Epithelial cell of proximal tubule (primary cell): ENCODE measurements around the gene CASP1. TPM values are rescaled to one million over a fixed set of nuclear protein-coding genes. Genes with fewer than 3 reads are reported as not detected.

Experiments
- DNase-seq: peaks from one replicate; pipeline ENCODE4 v3.0.0-alpha.2; 2011; ENCODE audit warnings: low read depth
- H3K4me3 ChIP-seq: 2 replicates; pipeline ENCODE4 v1.5.1; 2011; ENCODE audit warnings: low read depth, mild to moderate bottlenecking, low read length
- total RNA-seq: library from RNA; depleted of rRNA; stranded (reverse); fragments of >200 nt; gene quantifications from 2 replicates; pipeline ENCODE4 v1.2.3, GENCODE V29; 2015
- TF ChIP-seq, protein P1 (sequence below): conservative IDR thresholded peaks from 2 replicates; pipeline ENCODE4 v1.5.1; 2012; ENCODE audit warnings: low read depth, mild to moderate bottlenecking, low read length

CASP1 gene
- total RNA-seq, 1 donor from 2014 or later = 0.29 TPM

DNA sequence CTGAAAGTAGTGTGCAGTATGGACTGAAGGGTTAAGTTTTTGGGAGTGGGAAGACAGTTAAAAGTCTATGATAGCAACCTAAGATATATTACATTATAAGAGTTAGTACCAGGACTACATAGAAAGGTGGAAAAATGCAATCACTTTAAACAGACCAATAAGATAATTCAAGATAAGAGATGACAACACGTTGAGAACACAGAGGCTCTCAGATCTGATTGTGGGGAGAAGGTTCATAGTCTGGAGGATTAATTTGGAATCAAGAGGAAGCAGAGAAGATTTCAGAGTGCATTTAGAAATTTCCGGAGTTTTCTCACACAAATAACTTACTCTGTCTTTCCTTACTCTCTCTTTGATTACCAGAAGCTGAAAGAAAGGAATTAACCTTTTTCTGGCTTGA lies 12.4 kb downstream of the CASP1 start:
- H3K4me3 ChIP-seq = no peak overlapping the region
- DNase-seq = no peak
- TF ChIP-seq, protein P1, sequence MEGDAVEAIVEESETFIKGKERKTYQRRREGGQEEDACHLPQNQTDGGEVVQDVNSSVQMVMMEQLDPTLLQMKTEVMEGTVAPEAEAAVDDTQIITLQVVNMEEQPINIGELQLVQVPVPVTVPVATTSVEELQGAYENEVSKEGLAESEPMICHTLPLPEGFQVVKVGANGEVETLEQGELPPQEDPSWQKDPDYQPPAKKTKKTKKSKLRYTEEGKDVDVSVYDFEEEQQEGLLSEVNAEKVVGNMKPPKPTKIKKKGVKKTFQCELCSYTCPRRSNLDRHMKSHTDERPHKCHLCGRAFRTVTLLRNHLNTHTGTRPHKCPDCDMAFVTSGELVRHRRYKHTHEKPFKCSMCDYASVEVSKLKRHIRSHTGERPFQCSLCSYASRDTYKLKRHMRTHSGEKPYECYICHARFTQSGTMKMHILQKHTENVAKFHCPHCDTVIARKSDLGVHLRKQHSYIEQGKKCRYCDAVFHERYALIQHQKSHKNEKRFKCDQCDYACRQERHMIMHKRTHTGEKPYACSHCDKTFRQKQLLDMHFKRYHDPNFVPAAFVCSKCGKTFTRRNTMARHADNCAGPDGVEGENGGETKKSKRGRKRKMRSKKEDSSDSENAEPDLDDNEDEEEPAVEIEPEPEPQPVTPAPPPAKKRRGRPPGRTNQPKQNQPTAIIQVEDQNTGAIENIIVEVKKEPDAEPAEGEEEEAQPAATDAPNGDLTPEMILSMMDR = no peak

GRCh38 chr11:105007463-105007862 lies 27.5 kb downstream of the CASP1 start:
- TF ChIP-seq, protein P1 = no peak
- DNase-seq = no peak
- H3K4me3 ChIP-seq = no peak overlapping the region

DNA sequence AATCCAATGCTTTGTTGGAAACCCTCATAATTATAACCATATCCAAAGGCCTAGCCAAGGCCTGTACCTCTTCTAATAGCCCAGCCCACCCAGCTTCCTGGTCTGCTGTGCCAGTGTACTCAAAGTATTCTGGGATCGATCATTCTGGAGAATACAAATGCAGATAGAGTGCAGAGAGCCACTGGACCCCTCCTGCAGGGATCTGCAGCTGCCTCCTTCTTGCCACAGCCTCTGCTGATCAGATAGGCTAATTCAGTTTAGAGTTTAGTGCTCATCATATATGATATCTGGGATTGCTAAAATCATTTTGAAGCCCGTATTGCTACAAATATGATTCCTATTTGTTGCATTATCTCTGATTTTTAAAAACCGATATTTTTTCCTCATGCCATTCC lies 29.5 kb downstream of the CASP1 start:
- DNase-seq = no peak

DNA sequence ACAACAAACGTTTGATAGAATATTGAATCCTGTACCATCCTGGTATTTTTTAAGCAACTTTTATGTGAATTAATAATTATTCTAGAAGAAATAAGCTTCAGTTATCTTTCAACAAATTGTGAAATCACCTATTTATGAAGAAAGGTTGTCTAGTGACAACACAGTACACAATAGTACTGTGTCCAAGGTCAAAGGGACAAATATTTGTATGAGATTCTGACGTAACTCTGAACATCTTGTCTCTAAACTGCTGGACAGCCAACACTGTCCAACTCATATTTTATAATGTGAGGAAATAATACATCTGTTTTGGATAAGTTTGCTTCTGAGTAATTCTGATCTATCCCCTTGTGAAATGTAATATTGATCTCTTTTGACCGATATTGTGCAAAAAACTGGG lies 30.9 kb downstream of the CASP1 start:
- DNase-seq = no peak
- TF ChIP-seq, protein P1 = no peak

More for the DNA sequence above, 29.5 kb downstream of the CASP1 start:
- TF ChIP-seq, protein P1 = no peak
- H3K4me3 ChIP-seq = no peak overlapping the region

GRCh38 chr11:105003151-105003550 lies 31.8 kb downstream of the CASP1 start:
- DNase-seq = no peak
- TF ChIP-seq, protein P1 = no peak

More for the DNA sequence above, 30.9 kb downstream of the CASP1 start:
- H3K4me3 ChIP-seq = no peak overlapping the region

DNA sequence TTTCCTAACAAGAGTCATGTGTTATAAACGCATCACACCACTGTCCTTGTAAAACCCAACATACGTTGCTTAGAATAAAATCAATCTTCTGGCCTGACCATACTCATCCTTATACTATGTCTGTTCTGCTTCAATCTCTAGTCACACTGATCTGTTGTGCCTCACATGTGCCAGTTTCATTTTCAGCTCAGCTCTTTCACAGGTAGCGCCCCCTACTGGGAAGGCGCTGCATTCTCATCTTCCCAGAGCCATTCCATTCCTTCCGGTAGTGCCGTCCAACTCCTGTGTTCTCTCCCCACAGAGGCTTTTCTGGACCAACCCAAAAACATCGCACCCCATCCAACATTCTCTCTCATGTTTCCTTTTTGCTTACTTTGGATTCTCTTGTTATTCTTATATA lies 34.1 kb downstream of the CASP1 start:
- TF ChIP-seq, protein P1 = peak; percentile 74
- H3K4me3 ChIP-seq = no peak overlapping the region
- no peak for DNase-seq

More at GRCh38 chr11:105003151-105003550, 31.8 kb downstream of the CASP1 start:
- no peak overlapping the region for H3K4me3 ChIP-seq

DNA sequence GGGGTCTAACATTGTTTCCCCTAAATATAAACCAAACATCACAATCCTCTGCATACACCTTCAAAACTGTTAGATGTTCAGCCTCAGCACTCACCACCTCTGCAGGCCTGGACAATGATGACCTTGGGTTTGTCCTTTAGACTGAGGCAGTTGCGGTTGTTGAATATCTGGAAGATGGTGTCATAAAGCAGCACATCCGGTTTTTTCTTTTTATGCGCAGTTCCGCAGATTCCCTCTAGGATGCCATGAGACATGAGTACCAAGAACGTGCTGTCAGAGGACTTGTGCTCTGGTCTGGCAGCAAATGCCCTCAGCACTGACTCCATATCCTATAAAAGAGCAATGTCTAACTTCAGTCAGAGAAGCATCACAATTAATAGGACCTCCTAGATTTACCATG lies 34.8 kb downstream of the CASP1 start:
- no peak for DNase-seq

More for the DNA sequence above, 34.8 kb downstream of the CASP1 start:
- TF ChIP-seq, protein P1 = peak; percentile 20
- no peak overlapping the region for H3K4me3 ChIP-seq
